ENCODE measurements around the gene EIF4B.
"Not testable (repeated sequence)": the region's sequence is repeated elsewhere in the genome, so short reads cannot be mapped to it uniquely, and the experiment has no call there.

DNA sequence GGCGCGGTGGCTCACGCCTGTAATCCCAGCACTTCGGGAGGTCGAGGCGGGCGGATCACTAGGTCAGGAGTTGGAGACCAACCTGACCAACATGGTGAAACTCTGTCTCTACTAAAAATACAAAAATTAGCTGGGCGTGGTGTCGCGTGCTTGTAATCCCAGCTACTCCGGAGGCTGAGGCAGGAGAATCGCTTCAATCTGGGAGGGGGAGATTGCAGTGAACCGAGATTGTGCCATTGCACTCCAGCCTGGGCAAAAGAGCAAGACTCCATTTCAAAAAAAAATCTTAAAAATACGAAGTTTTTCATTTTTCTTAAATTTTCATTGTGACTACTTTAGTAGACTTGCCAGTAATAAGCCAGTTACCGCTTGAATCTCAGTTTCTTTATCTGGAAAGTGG is 2.5 kb downstream of the EIF4B start:
- not testable (repeated sequence) for TF ChIP-seq EZH2 (IDR thresholded peaks at IDR 0.05; ENCODE audit: insufficient read depth, poor library complexity, severe bottlenecking); EZH2phosphoT487 (IDR thresholded peaks at IDR 0.05; ENCODE audit: insufficient read depth, low read depth)
